SK-N-SH (cell line): ENCODE data around the gene TRNP1. TPM values are rescaled to one million over a fixed set of nuclear protein-coding genes. Genes with fewer than 3 reads are reported as not detected.

Experiments
- CTCF ChIA-PET: fragments of 300-600, 350-600 bp; formaldehyde crosslinking; extraction: SDS; loops from one replicate; lab custom pipeline; 2021; lab: Yijun Ruan, JAX
- POLR2A ChIA-PET: fragments of 350-600 bp; sonication (Branson Sonifier 250); formaldehyde crosslinking; extraction: SDS; loops from one replicate; lab custom pipeline; 2020; ENCODE audit warnings: antibody characterized with exemption, inconsistent platforms; lab: Yijun Ruan, JAX
- DNase-seq: peaks from one replicate; pipeline ENCODE4 v3.0.0; 2012
- H2AFZ ChIP-seq: fragments of 200-600 bp; sonication (generic); 2 replicates; pipeline ENCODE4 v1.8.1; 2016; ENCODE audit warnings: antibody characterized with exemption, mild to moderate bottlenecking, low read depth
- H3F3A ChIP-seq: fragments of 200-600 bp; sonication (generic); replicated peaks from 2 replicates; pipeline ENCODE3; 2016; ENCODE audit warnings: antibody characterized with exemption, mild to moderate bottlenecking; ENCODE audit not compliant: insufficient read depth
- H3K27ac ChIP-seq, 2 experiments: fragments of 200-500 bp in 1 of 2; fragments of 200-600 bp in 1 of 2; sonication (Bioruptor generic) in 1 of 2; sonication (generic), shearing (Covaris generic) in 1 of 2; 2 replicates each; pipeline versions ENCODE4 v1.5.1 to v1.6.1; 2014 to 2016; ENCODE audit warnings: low read depth in 2 of 2, inconsistent platforms in 1 of 2, low read length in 1 of 2, mild to moderate bottlenecking in 1 of 2, mixed read lengths in 1 of 2
- H3K27me3 ChIP-seq: fragments of 200-600 bp; sonication (generic), shearing (Covaris generic); 2 replicates; pipeline ENCODE4 v1.6.1; 2016; ENCODE audit warnings: mixed run types; ENCODE audit not compliant: insufficient read depth
- H3K36me3 ChIP-seq, 2 experiments: fragments of 200-500 bp in 1 of 2; fragments of 200-600 bp in 1 of 2; sonication (Bioruptor generic) in 1 of 2; sonication (generic) in 1 of 2; replicated peaks in 1 of 2; 2 replicates each; pipeline versions ENCODE3 to v1.5.1; 2014 to 2016; ENCODE audit warnings: low read length in 1 of 2, mild to moderate bottlenecking in 1 of 2; ENCODE audit not compliant: insufficient read depth in 2 of 2, control insufficient read depth in 1 of 2
- H3K4me1 ChIP-seq, 2 experiments: fragments of 200-500 bp in 1 of 2; fragments of 200-600 bp in 1 of 2; sonication (Bioruptor generic) in 1 of 2; sonication (generic), shearing (Covaris generic) in 1 of 2; 2 replicates each; pipeline versions ENCODE4 v1.5.1 to v1.6.1; 2014 to 2016; ENCODE audit warnings: low read depth in 1 of 2, low read length in 1 of 2, mixed run types in 1 of 2; ENCODE audit not compliant: insufficient read depth in 2 of 2, control insufficient read depth in 1 of 2
- H3K4me2 ChIP-seq: fragments of 200-600 bp; sonication (generic), shearing (Covaris generic); 2 replicates; pipeline ENCODE4 v1.6.1; 2017; ENCODE audit warnings: mixed run types
- H3K4me3 ChIP-seq, 2 experiments: fragments of 200-500 bp in 1 of 2; fragments of 200-600 bp in 1 of 2; sonication (Bioruptor generic) in 1 of 2; sonication (generic), shearing (Covaris generic) in 1 of 2; 2 replicates each; pipeline versions ENCODE4 v1.5.1 to v1.8.1; 2014 to 2016; ENCODE audit warnings: low read depth in 2 of 2, inconsistent platforms in 1 of 2, low read length in 1 of 2, mild to moderate bottlenecking in 1 of 2, mixed read lengths in 1 of 2, moderate library complexity in 1 of 2
- H3K79me2 ChIP-seq: fragments of 200-600 bp; sonication (generic); 2 replicates; pipeline ENCODE4 v1.8.1; 2017; ENCODE audit warnings: mild to moderate bottlenecking; ENCODE audit not compliant: insufficient read depth
- H3K9ac ChIP-seq: fragments of 200-600 bp; sonication (generic); 2 replicates; pipeline ENCODE4 v1.6.1; 2017; ENCODE audit warnings: mixed run types
- H3K9me2 ChIP-seq: fragments of 200-600 bp; sonication (generic); 2 replicates; pipeline ENCODE4 v1.6.1; 2017; ENCODE audit warnings: mixed run types
- H3K9me3 ChIP-seq: fragments of 200-600 bp; sonication (generic); 2 replicates; pipeline ENCODE4 v1.6.1; 2017; ENCODE audit warnings: mixed run types, mild to moderate bottlenecking, moderate library complexity
- H4K20me1 ChIP-seq: fragments of 200-600 bp; sonication (generic); 2 replicates; pipeline ENCODE4 v1.6.1; 2017; ENCODE audit warnings: mild to moderate bottlenecking, mixed run types; ENCODE audit not compliant: insufficient read depth
- EP300 ChIP-seq, 2 experiments: IDR thresholded peaks; 2 replicates each; pipeline versions ENCODE4 v1.4.0 to v1.6.1; 2012; ENCODE audit warnings: borderline replicate concordance in 1 of 2, low read depth in 1 of 2, low read length in 1 of 2
- EZH2phosphoT487 ChIP-seq: fragments of 200-600 bp; sonication (generic); IDR thresholded peaks from 2 replicates; pipeline ENCODE4 v1.6.1; 2017; ENCODE audit warnings: low read depth, mixed run types, mild to moderate bottlenecking, antibody characterized with exemption, moderate library complexity, borderline replicate concordance
- FOSL2 ChIP-seq: IDR thresholded peaks from 2 replicates; pipeline ENCODE4 v1.4.0; 2012; ENCODE audit warnings: low read depth, mild to moderate bottlenecking, moderate library complexity, borderline replicate concordance
- GABPA ChIP-seq: IDR thresholded peaks from 2 replicates; pipeline ENCODE4 v1.4.0; 2012; ENCODE audit warnings: low read depth, mild to moderate bottlenecking
- IRF3 ChIP-seq: fragments of 150-350 bp; IDR thresholded peaks from 2 replicates; pipeline ENCODE4 v1.6.1; 2016; ENCODE audit warnings: mild to moderate bottlenecking, low read depth, low read length
- MXI1 ChIP-seq: IDR thresholded peaks from 2 replicates; pipeline ENCODE4 v1.6.1; 2012; ENCODE audit warnings: mild to moderate bottlenecking, low read depth, low read length, improper control_type of control experiment
- PBX3 ChIP-seq: IDR thresholded peaks from 2 replicates; pipeline ENCODE4; 2012
- POLR2AphosphoS5 ChIP-seq: IDR thresholded peaks from 2 replicates; pipeline ENCODE4 v1.6.1; 2012; ENCODE audit warnings: low read depth, low read length
- RAD21 ChIP-seq: IDR thresholded peaks from 2 replicates; pipeline ENCODE4 v1.6.1; 2012; ENCODE audit warnings: mild to moderate bottlenecking, low read length
- RCOR1 ChIP-seq: fragments of 150-350 bp; IDR thresholded peaks from 2 replicates; pipeline ENCODE4 v1.6.1; 2017; ENCODE audit warnings: antibody characterized with exemption, low read length
- RFX5 ChIP-seq: IDR thresholded peaks from 2 replicates; pipeline ENCODE4 v1.6.1; 2012; ENCODE audit warnings: mild to moderate bottlenecking, improper control_type of control experiment, low read length
- SIN3A ChIP-seq: IDR thresholded peaks from 2 replicates; pipeline ENCODE4 v1.6.1; 2012; ENCODE audit warnings: low read depth, mild to moderate bottlenecking, low read length, moderate library complexity, borderline replicate concordance
- TAF1 ChIP-seq: IDR thresholded peaks from 2 replicates; pipeline ENCODE4 v1.6.1; 2012; ENCODE audit warnings: low read depth, mild to moderate bottlenecking, low read length, moderate library complexity, borderline replicate concordance
- WGBS: methylation state at CpG from one replicate; pipeline ENCODE4 v1.1.6; 2017; ENCODE audit warnings: low lambda C conversion rate; 5-methylcytosine and 5-hydroxymethylcytosine counted together
- polyA plus RNA-seq, 3 experiments: library from polyadenylated mRNA; depleted of rRNA; stranded (reverse); fragments of >200 nt; gene quantifications; 2 replicates each; pipeline ENCODE4 v1.2.3, GENCODE V29; 2012
- TF ChIP-seq, protein P1 (sequence below): IDR thresholded peaks from 2 replicates; pipeline ENCODE4 v1.4.0; 2012; ENCODE audit warnings: low read depth, borderline replicate concordance

The TRNP1 gene
- polyA plus RNA-seq, 1 of the 3 experiments (the other 2 are of a cell fraction), result 8.8 TPM

DNA sequence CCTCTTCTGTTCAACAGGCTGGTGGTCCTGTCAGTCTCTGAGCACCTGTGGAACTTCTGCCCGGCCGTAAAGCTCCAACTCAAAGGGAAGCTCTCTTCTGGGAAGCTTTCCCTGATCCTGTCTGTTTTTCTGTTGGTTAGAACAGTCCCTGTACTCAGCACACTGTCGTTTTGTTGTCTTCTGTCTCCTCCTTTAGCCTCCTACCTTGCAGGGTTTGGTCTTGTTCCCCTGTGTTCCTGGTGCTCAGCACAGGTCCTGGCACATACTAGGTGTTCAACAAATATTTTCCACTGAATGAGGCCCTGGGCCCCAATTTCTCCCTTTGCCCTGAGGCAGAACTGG, 32.9 kb upstream of the TRNP1 start (continued):
- TF ChIP-seq RCOR1, result no peak

GRCh38 chr1:26961826-26962225, 31.7 kb upstream of the TRNP1 start:
- Histone ChIP-seq H3K4me1 (peaks cover 3 to 7% of the 10 kb centered on the region in 2 experiments; a peak in 1 of 4 replicates), H3K27me3 (peaks cover 41% of the 10 kb centered on the region), H3K4me3 (no peak overlapping the region), H3K79me2 (no peaks in the 10 kb centered on the region), H3K9me3 (no peaks in the 10 kb centered on the region), H3K4me2 (no peak overlapping the region; the same call in 1 of the 2 replicates), H3K36me3 (no peaks in the 10 kb centered on the region), H4K20me1 (no peaks in the 10 kb centered on the region), H3K9ac (no peak overlapping the region), H2AFZ (no peak overlapping the region), H3K9me2 (no peaks in the 10 kb centered on the region), H3K27ac (no peak overlapping the region), H3F3A (peaks cover 13% of the 10 kb centered on the region)
- TF ChIP-seq POLR2AphosphoS5, result no peak
- peak; percentile 40; the same call in 1 of the 2 replicates for TF ChIP-seq FOSL2
- ChIA-PET POLR2A (no interaction called here), CTCF (interaction anchor here (0.8 kb wide), 1 partner anchor 173 kb away, joined by 3 read pairs; no protein-coding TSS in a partner anchor)
- WGBS, result 18% methylated on average over 3 of the region's 3 CpGs
- DNase-seq, result no peak

DNA sequence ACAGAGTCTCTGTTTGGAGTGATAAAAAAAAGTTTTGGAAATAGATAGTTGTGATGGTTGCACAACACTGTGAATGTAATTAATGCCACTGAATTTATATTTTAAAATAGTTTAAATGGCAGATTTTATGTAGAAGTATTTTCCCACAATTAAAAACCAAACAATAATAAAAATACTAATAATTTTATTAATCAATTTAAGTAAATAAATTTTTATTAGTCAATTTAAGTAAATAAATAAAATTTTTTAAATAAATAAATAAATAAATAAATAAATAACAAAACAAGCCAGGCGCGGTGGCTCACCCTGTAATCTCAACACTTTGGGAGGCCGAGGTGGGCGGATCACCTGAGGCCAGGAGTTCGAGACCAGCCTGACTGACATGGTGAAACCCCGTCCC, 28.3 kb upstream of the TRNP1 start:
- Histone ChIP-seq H3K4me2 (no peak overlapping the region), H3K9ac (no peak overlapping the region), H2AFZ (no peak overlapping the region), H3K27me3 (peaks cover 14% of the 10 kb centered on the region), H3K27ac (no peak overlapping the region), H3K79me2 (no peaks in the 10 kb centered on the region), H3K4me1 (peaks cover 0 to 7% of the 10 kb centered on the region in 2 experiments; a peak in 1 of 4 replicates), H3K9me2 (no peaks in the 10 kb centered on the region), H3F3A (peaks cover 13% of the 10 kb centered on the region), H3K4me3 (no peak overlapping the region), H4K20me1 (no peaks in the 10 kb centered on the region), H3K9me3 (no peaks in the 10 kb centered on the region), H3K36me3 (no peaks in the 10 kb centered on the region)
- no peak for TF ChIP-seq SIN3A
- no peak for TF ChIP-seq GABPA
- no peak for TF ChIP-seq EZH2phosphoT487
- TF ChIP-seq RFX5, result no peak
- TF ChIP-seq TAF1, result no peak
- TF ChIP-seq EP300 (IDR thresholded peaks at IDR 0.05; ENCODE audit: borderline replicate concordance in 1 of 2, low read depth in 1 of 2, low read length in 1 of 2), result no peak
- no peak for TF ChIP-seq MXI1
- TF ChIP-seq, protein P1, sequence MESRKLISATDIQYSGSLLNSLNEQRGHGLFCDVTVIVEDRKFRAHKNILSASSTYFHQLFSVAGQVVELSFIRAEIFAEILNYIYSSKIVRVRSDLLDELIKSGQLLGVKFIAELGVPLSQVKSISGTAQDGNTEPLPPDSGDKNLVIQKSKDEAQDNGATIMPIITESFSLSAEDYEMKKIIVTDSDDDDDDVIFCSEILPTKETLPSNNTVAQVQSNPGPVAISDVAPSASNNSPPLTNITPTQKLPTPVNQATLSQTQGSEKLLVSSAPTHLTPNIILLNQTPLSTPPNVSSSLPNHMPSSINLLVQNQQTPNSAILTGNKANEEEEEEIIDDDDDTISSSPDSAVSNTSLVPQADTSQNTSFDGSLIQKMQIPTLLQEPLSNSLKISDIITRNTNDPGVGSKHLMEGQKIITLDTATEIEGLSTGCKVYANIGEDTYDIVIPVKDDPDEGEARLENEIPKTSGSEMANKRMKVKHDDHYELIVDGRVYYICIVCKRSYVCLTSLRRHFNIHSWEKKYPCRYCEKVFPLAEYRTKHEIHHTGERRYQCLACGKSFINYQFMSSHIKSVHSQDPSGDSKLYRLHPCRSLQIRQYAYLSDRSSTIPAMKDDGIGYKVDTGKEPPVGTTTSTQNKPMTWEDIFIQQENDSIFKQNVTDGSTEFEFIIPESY, result no peak
- no peak for TF ChIP-seq PBX3
- no peak for TF ChIP-seq IRF3
- TF ChIP-seq RCOR1, result no peak
- no peak for TF ChIP-seq RAD21
- ChIA-PET CTCF (interaction anchor here (1.3 to 3.2 kb wide), 3 partner anchors 21 to 135 kb away, joined by 4 to 14 read pairs (median 5); no protein-coding TSS in a partner anchor), POLR2A (no interaction called here)
- no peak for DNase-seq
- WGBS, result 55% methylated on average over 6 of the region's 6 CpGs
